ENCODE measurements around the gene ZBTB8B. TPM values are rescaled to one million over a fixed set of nuclear protein-coding genes. Genes with fewer than 3 reads are reported as not detected.
"Not testable (repeated sequence)": the region's sequence is repeated elsewhere in the genome, so short reads cannot be mapped to it uniquely, and the experiment has no call there.

Gene ZBTB8B
- total RNA-seq (not detected), total RNA-seq (0 to 0.08 reads per million in 2 donors)

DNA sequence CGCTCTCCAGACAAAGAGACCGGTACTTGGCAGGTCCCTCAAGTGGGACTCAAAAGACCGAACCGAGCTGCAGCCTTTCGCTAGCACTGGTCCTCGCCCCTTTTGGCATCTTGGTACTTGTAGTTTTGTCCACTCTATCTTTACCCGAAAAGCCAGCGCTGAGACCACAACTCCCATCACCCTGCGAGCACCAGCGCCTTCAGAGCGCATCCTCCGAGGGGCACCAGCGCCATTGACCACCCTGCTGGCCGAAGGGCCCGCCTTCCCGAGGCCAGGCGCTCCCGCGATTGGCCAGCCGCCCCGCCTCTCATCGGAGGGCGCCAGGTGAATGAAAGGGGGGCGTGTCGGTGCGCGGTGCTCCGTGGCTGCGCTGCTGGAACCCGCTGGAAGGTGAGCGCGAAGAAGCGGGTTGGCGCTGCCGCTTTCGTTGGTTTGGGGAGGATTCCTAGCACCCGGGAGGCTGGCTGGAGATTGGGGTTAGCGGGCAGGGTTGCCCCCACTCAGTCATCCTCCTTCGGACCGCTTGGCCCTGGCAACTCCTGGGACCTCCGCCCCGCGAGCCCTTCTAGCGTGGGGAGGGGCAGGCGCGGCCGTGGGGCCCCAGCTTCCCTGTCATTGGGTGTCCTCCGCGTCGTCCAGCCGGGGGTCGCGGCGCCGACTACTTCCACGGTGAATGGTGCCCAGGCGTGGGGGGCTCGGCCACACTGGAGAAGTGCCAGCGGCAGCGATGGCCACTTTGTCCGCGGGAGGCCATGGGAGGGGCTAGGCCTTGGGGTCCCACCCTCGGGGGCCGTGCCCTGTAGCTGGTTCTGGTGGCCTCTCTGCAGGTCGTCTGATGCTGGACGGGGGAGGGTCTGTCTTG lies at the start of gene ZBTB8B:
TSS of gene ZBTB8B (plus strand) at position 357 of the 862 bp plus-strand sequence. CDS start 5,553 bp downstream, outside the sequence.
- DNase-seq (no peak), ATAC-seq (peak; percentile 62)
- Mint-ChIP-seq H3K4me1 (peaks cover 14% of the 10 kb centered on the region), H3K36me3 (ENCODE audit: low read depth) (peaks cover 2% of the 10 kb centered on the region), H3K27ac (no peak within 1 kb of the TSS), H3K4me3 (peak within 1 kb of the TSS; percentile 84), H3K27me3 (peaks cover 61% of the 10 kb centered on the region)
- H3K9me3 ChIP-seq (ENCODE audit: control insufficient read depth, low read length, poor library complexity, severe bottlenecking) = no peaks in the 10 kb centered on the region

DNA sequence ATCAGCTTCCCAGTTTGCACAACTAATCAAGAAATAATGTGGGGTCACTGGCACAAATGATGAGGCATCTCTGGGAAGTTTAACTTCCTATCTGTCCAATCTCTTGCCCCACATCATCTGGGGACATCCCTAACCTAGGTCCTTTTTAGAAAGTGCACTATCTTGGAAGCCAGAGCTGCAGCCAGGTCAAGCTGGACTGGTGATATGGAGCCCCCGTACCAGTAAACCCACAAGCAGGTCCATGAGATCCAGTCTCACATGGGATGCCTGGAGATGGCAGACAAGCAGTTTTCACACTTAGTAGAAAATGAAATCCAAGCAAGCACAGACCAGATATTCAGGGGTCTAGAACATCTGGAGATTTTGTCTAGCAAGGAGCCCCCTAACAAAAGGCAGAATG lies 43.1 kb upstream of the ZBTB8B start:
- DNase-seq (no peak), ATAC-seq (no peak)
- Mint-ChIP-seq H3K36me3 (ENCODE audit: low read depth) (peaks cover 3% of the 10 kb centered on the region), H3K4me3 (no peak overlapping the region), H3K27ac (peak overlapping the region; percentile 16), H3K27me3 (peaks cover 48% of the 10 kb centered on the region), H3K4me1 (no peaks in the 10 kb centered on the region)
- no peaks in the 10 kb centered on the region for H3K9me3 ChIP-seq (ENCODE audit: control insufficient read depth, low read length, poor library complexity, severe bottlenecking)

DNA sequence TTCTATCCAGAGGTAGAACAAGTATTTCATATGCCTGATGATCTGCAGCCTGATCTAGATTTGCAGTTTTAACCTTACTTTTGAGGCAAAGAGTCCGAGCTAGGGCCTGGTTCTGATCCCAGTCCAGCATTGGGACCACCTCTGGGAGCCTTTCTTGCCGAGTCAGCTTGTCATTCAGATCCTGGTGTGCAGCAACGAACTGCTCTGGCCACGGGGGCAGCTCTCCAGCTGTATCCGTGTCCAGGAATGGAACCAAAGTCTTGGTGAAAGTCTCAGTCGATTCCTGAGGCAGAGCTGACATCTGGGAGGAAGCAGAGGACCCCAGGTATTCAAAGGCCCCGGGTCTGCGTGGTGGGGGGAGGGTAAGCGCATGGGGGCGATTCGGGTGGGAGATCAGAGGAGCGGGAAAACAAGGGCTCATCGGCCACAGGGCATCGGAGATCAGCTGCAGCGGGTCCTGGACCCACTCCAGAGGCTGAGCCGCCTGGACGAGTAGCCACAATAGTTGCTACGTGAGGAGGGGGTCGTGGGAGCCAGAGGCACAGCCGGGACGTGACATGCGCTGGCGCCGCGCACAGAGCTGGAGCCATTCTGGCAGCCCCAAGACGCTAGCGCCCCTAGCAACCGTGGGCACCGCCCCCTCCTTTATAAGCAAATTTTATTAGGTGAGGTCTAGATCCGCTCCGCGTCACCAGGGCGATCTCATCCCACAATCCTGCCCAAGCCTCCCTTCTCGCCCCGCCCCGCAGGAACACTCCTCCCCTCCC lies 38.2 kb upstream of the ZBTB8B start:
- peaks cover 65% of the 10 kb centered on the region for H3K27me3 Mint-ChIP-seq

DNA sequence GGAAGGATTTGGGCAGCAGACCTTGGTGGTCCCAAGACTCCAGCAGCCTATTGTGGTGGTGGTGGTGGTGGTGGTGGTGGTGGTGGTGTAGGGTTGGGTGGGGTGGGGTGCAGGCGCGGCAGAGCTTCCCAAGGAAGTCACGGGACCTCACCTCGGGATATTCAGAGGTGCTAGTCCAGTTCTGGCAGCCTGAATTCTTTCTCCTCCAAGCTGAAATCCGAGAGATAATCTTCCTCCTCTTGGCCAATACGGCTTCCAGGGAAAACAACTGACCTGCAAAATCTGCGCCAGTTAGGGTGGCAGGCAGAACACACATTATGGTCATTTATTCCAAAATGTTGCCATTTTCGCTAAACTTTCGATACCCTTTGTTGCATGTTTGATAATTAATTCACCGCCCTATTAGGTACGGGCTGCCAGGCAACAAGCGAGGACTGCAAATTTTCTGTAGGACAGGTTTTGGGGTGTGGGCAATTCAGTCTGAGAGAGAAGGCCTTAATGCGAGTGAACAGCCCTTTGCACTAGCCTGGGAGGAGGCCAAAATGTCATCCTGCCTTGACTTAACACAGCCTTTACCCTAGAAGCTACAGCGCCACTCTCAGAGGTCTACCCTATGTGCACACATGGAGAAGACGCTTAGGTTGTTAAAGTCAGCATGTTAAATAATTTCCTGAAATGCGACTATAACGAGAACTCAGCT lies 37.5 kb upstream of the ZBTB8B start:
- peaks cover 7% of the 10 kb centered on the region for H3K36me3 Mint-ChIP-seq (ENCODE audit: low read depth)
- H3K9me3 ChIP-seq (ENCODE audit: control insufficient read depth, low read length, poor library complexity, severe bottlenecking) = no peaks in the 10 kb centered on the region
- H3K4me3 Mint-ChIP-seq = no peak overlapping the region
- H3K27ac Mint-ChIP-seq = no peak overlapping the region
- DNase-seq (no peak), ATAC-seq (no peak)
- H3K4me1 Mint-ChIP-seq = peaks cover 5% of the 10 kb centered on the region
- H3K27me3 Mint-ChIP-seq = peaks cover 60% of the 10 kb centered on the region

More for the DNA sequence above, 38.2 kb upstream of the ZBTB8B start:
- Mint-ChIP-seq H3K4me1 (peaks cover 2% of the 10 kb centered on the region), H3K36me3 (ENCODE audit: low read depth) (peaks cover 7% of the 10 kb centered on the region), H3K4me3 (no peak overlapping the region), H3K27ac (no peak overlapping the region)
- DNase-seq (no peak), ATAC-seq (no peak)
- H3K9me3 ChIP-seq (ENCODE audit: control insufficient read depth, low read length, poor library complexity, severe bottlenecking) = no peaks in the 10 kb centered on the region

DNA sequence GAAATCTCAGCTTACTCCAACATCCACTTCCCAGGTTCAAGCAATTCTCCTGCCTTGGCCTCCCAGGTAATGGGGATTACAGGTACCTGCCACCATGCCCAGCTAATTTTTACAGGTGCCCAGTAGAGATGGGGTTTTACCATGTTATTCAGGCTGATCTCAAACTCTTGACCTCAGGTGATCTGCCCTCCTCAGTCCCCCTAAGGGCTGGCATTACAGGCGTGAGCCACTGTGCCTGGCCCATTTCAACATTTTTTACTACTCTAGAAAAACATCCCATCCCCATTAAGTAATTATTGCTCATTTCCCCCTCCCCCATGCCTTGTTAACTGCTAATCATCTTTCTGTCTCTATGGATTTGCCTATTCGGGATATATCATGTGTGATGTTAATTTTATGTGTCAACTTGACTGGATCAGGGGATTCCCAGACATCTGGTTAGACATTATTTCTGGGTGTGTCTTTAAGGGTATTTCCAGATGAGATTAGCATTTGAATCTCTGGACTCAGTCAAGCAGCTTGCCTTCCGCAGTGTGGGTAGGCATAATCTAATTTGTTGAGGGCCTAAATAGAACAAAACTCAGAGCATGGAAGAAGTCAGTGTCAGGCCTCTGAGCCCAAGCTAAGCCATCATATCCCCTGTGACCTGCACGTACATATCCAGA lies 33.0 kb upstream of the ZBTB8B start:
- peaks cover 10% of the 10 kb centered on the region for H3K4me1 Mint-ChIP-seq
- peaks cover 32% of the 10 kb centered on the region for H3K27me3 Mint-ChIP-seq
- H3K9me3 ChIP-seq (ENCODE audit: control insufficient read depth, low read length, poor library complexity, severe bottlenecking) = no peaks in the 10 kb centered on the region
- H3K36me3 Mint-ChIP-seq (ENCODE audit: low read depth) = peaks cover 9% of the 10 kb centered on the region
- DNase-seq (no peak), ATAC-seq (peak; percentile 63)
- H3K4me3 Mint-ChIP-seq = no peak overlapping the region
- H3K27ac Mint-ChIP-seq = peak overlapping the region; percentile 1

DNA sequence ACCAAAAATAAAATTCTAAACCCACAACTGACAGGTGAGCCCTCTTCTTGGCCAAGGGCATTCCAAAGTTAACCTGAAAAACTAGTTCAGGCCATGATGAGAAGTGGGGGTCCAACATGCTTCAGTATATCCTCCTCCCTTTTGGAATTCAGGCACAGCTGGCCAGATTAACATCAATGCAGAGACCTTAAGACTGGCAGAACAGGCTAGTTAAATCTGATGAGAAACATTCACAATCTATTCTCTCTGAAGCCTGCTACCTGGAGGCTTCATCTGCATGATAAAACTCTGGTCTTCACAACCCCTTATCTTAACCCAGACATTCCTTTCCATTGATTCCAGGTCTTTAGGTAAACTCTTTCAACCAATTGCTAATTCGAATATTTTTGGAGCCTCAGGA lies 26.7 kb upstream of the ZBTB8B start:
- ATAC-seq = no peak
- peaks cover 4% of the 10 kb centered on the region for H3K36me3 Mint-ChIP-seq (ENCODE audit: low read depth)
- peaks cover 38% of the 10 kb centered on the region for H3K27me3 Mint-ChIP-seq
- H3K4me1 Mint-ChIP-seq = peaks cover 4% of the 10 kb centered on the region
- peaks cover 4% of the 10 kb centered on the region for H3K9me3 ChIP-seq (ENCODE audit: control insufficient read depth, low read length, poor library complexity, severe bottlenecking)
- H3K4me3 Mint-ChIP-seq = no peak overlapping the region
- DNase-seq = no peak
- no peak overlapping the region for H3K27ac Mint-ChIP-seq

DNA sequence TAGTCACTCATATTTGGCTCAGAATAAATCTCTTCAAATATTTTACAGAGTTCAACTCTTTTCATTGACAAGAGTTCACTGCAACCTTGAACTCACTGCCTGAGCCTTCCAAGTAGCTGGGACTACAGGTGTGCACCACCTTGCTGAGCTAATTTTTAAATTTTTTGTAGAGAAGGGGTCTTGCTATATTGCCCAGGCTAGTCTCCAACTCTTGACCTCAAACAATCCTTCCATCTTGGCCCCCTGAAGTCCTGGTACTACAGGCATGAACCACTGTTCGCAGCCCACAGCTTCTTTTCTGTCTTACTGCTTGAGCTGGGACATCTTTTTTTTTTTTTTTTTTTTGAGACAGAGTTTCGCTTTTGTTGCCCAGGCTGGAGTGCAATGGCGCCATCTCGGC lies 26.1 kb upstream of the ZBTB8B start:
- H3K4me3 Mint-ChIP-seq; H3K36me3 Mint-ChIP-seq (ENCODE audit: low read depth); ATAC-seq; H3K4me1 Mint-ChIP-seq; H3K27ac Mint-ChIP-seq; DNase-seq; H3K9me3 ChIP-seq (ENCODE audit: control insufficient read depth, low read length, poor library complexity, severe bottlenecking): not testable (repeated sequence)
- H3K27me3 Mint-ChIP-seq = peaks cover 44% of the 10 kb centered on the region

DNA sequence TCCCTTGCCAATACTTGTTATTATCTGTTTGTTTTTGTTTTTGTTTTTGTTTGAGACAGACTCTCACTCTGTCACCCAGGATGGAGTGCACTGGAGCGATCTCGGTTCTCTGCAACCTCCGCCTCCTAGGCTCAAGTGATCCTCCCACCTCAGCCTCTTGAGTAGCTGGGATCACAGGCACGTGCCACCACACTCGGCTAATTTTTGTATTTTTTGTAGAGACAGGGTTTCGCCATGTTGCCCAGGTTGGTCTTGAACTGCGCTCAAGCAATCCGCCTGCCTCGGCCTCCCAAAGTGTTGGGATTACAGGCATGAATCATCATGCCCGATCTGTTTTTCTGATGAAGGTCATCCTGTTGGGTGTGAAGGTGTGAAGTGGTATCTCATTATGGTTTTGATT lies 23.4 kb upstream of the ZBTB8B start:
- not testable (repeated sequence) for DNase-seq; H3K36me3 Mint-ChIP-seq (ENCODE audit: low read depth); H3K9me3 ChIP-seq (ENCODE audit: control insufficient read depth, low read length, poor library complexity, severe bottlenecking); H3K4me3 Mint-ChIP-seq; H3K4me1 Mint-ChIP-seq; ATAC-seq; H3K27ac Mint-ChIP-seq
- peaks cover 59% of the 10 kb centered on the region for H3K27me3 Mint-ChIP-seq

DNA sequence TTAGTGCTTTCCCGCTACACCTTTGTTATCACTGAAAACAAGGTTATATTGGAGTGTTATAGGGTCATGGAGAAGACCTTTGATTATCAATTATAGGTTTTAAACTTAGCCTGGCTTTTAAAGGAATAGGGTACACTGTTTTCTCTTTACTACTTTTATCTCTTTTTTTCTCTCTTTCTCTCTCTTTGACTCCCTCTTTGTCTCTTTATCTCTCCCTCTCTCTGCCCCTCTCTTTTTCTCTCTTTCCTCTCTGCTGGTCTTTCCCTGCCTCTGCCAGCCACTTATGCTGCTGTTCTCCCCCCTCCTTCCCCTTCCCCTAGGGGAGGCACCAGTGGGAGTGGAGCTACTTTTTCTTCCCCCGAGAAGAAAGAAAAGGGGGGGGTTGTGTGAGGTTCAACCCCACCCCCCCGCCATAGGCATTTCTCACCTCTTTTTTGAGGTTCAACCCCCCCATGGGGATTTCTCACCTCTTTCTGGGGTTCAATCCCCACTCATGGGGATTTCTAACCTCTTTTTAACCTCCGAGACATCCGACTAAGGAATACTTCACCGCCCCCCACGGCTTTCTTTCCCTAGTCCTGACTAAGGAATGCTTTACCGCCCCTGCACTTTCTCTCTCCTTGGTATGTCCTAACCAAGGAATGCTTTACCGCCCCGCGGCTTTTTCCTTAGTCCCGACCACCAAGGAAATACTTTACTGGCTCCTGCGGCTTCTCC lies 17.2 kb upstream of the ZBTB8B start:
- peaks cover 2% of the 10 kb centered on the region for H3K36me3 Mint-ChIP-seq (ENCODE audit: low read depth)
- H3K27me3 Mint-ChIP-seq = peaks cover 39% of the 10 kb centered on the region
- no peak for ATAC-seq
- H3K27ac Mint-ChIP-seq = no peak overlapping the region
- H3K9me3 ChIP-seq (ENCODE audit: control insufficient read depth, low read length, poor library complexity, severe bottlenecking) = no peaks in the 10 kb centered on the region
- DNase-seq = no peak
- H3K4me1 Mint-ChIP-seq = no peaks in the 10 kb centered on the region
- H3K4me3 Mint-ChIP-seq = no peak overlapping the region

DNA sequence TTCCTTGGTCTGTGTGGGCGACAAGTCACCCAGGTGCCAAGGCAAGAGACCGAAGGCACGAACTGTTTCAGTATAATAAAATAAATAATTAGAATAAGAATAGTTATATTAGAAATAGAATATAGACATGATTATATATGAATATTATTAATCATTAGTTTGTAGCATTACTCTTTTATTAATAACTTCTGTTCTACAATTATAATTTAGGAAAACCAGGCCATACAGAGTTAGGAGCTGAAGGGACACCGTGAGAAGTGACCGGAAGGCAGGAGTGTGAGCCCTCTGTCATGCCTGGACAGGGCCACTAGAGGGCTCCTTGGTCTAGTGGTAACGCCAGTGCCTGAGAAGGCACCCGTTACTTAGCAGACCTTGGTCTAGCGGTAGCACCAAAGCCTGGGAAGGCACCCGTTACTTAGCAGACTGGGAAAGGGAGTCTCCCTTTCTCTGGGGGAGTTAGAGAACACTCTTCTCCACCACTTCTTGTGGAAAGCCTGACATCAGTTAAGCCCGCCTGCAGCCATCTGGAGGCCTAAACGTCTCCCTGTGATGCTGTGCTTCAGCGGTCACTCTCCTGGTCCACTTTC lies 16.6 kb upstream of the ZBTB8B start:
- peaks cover 34% of the 10 kb centered on the region for H3K27me3 Mint-ChIP-seq
- not testable (repeated sequence) for H3K9me3 ChIP-seq (ENCODE audit: control insufficient read depth, low read length, poor library complexity, severe bottlenecking); H3K4me1 Mint-ChIP-seq; H3K36me3 Mint-ChIP-seq (ENCODE audit: low read depth); DNase-seq; ATAC-seq; H3K27ac Mint-ChIP-seq; H3K4me3 Mint-ChIP-seq

DNA sequence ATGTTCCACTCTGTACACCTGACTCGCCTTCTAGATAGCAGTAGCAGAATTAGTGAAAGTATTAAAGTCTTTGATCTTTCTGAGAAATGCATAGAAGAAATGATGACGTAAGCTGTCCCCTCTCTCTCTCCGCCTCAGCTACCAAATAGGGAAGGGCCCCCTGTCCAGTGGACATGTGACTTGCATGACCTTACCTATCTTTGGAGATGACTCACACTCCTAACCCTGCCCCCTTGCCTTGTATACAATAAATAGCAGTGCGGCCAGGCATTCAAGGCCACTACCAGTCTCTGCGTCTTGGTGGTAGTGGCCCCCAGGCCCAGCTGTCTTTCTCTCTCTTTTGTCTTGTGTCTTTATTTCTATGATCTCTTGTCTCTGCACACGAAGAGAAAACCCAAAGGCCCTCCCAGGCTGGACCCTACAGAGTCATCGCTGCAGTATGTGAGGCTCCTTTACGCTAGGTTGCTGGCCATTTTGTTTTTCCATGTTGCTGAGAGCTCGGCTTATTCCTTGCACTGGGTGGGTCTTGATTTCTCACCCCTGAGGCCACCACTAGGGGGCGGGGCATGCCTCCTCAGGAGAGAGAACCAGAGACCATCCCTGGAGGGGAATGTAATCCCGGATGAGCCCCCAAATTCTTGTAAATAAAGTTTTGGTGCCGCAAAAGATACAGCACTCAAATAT lies 16.0 kb upstream of the ZBTB8B start:
- H3K4me1 Mint-ChIP-seq = no peaks in the 10 kb centered on the region
- H3K4me3 Mint-ChIP-seq = no peak overlapping the region
- no peaks in the 10 kb centered on the region for H3K9me3 ChIP-seq (ENCODE audit: control insufficient read depth, low read length, poor library complexity, severe bottlenecking)
- H3K27ac Mint-ChIP-seq = no peak overlapping the region
- peaks cover 2% of the 10 kb centered on the region for H3K36me3 Mint-ChIP-seq (ENCODE audit: low read depth)
- DNase-seq (no peak), ATAC-seq (no peak)
- peaks cover 27% of the 10 kb centered on the region for H3K27me3 Mint-ChIP-seq
